ENCODE measurements around the gene SSBP1.

Gene SSBP1

GRCh38 chr7:141737118-141737835 is 881 bp upstream of the SSBP1 start:
- Histone ChIP-seq H3K4me3 (replicated peaks; ENCODE audit: low read depth, low read length) (peak overlapping the region; percentile 96), H3K27me3 (replicated peaks; ENCODE audit: control insufficient read depth, insufficient read depth, low read length) (no peaks in the 10 kb centered on the region), H3K36me3 (ENCODE audit: control insufficient read depth, insufficient read depth, low read length) (peaks cover 3% of the 10 kb centered on the region)
- peak; percentile 13 for DNase-seq (ENCODE audit: extremely low read depth, insufficient read length)
- no peak for TF ChIP-seq CTCF (IDR thresholded peaks at IDR 0.05; ENCODE audit: insufficient read depth, low read length, poor library complexity, severe bottlenecking)

- Histone ChIP-seq H3K27me3 (replicated peaks; ENCODE audit: control insufficient read depth, insufficient read depth, low read length) (no peaks in the 10 kb centered on the region), H3K36me3 (ENCODE audit: control insufficient read depth, insufficient read depth, low read length) (peaks cover 7% of the 10 kb centered on the region), H3K4me3 (replicated peaks; ENCODE audit: low read depth, low read length) (peak overlapping the region; percentile 96)
- DNase-seq (ENCODE audit: extremely low read depth, insufficient read length): no peak
- TF ChIP-seq CTCF (IDR thresholded peaks at IDR 0.05; ENCODE audit: insufficient read depth, low read length, poor library complexity, severe bottlenecking): no peak
These were observed 445 bp downstream of the SSBP1 start for GRCh38 chr7:141738592-141739013.

- H3K4me3 ChIP-seq (replicated peaks; ENCODE audit: low read depth, low read length): peak overlapping the region; percentile 96
- H3K36me3 ChIP-seq (ENCODE audit: control insufficient read depth, insufficient read depth, low read length): peaks cover 9% of the 10 kb centered on the region
- no peak for DNase-seq (ENCODE audit: extremely low read depth, insufficient read length)
- no peak for TF ChIP-seq CTCF (IDR thresholded peaks at IDR 0.05; ENCODE audit: insufficient read depth, low read length, poor library complexity, severe bottlenecking)
- H3K27me3 ChIP-seq (replicated peaks; ENCODE audit: control insufficient read depth, insufficient read depth, low read length): no peaks in the 10 kb centered on the region
These were observed 1.1 kb downstream of the SSBP1 start for GRCh38 chr7:141739250-141739649.

- H3K36me3 ChIP-seq (ENCODE audit: control insufficient read depth, insufficient read depth, low read length): peaks cover 13% of the 10 kb centered on the region
These were observed 4.1 kb downstream of the SSBP1 start for GRCh38 chr7:141742229-141742628.

GRCh38 chr7:141744131-141744530 is 6.0 kb downstream of the SSBP1 start:
- no peak for DNase-seq (ENCODE audit: extremely low read depth, insufficient read length)
- Histone ChIP-seq H3K36me3 (ENCODE audit: control insufficient read depth, insufficient read depth, low read length) (peaks cover 15% of the 10 kb centered on the region), H3K27me3 (replicated peaks; ENCODE audit: control insufficient read depth, insufficient read depth, low read length) (no peaks in the 10 kb centered on the region), H3K4me3 (replicated peaks; ENCODE audit: low read depth, low read length) (no peak overlapping the region)
- TF ChIP-seq CTCF (IDR thresholded peaks at IDR 0.05; ENCODE audit: insufficient read depth, low read length, poor library complexity, severe bottlenecking): no peak

More at GRCh38 chr7:141742229-141742628, 4.1 kb downstream of the SSBP1 start:
- H3K4me3 ChIP-seq (replicated peaks; ENCODE audit: low read depth, low read length): no peak overlapping the region
- DNase-seq (ENCODE audit: extremely low read depth, insufficient read length): no peak
- no peaks in the 10 kb centered on the region for H3K27me3 ChIP-seq (replicated peaks; ENCODE audit: control insufficient read depth, insufficient read depth, low read length)
- no peak for TF ChIP-seq CTCF (IDR thresholded peaks at IDR 0.05; ENCODE audit: insufficient read depth, low read length, poor library complexity, severe bottlenecking)

All from GM06990 (cell line).